Osteocyte (in vitro differentiated cells): ENCODE measurements around the gene KDM6A. TPM values are rescaled to one million over a fixed set of nuclear protein-coding genes. Genes with fewer than 3 reads are reported as not detected.

Source experiments
- DNase-seq: peaks from one replicate; pipeline ENCODE4 v3.0.0; 2021; ENCODE audit warnings: mixed read lengths; ENCODE audit not compliant: unreplicated experiment; ENCODE audit errors: extremely low spot score
- H3K27ac Mint-ChIP-seq: one replicate; pipeline ENCODE4 v1.8.0; 2021; ENCODE audit warnings: mild to moderate bottlenecking, mixed read lengths; ENCODE audit not compliant: unreplicated experiment
- H3K27me3 Mint-ChIP-seq: one replicate; pipeline ENCODE4 v1.8.0; 2021; ENCODE audit warnings: mixed read lengths; ENCODE audit not compliant: unreplicated experiment
- H3K36me3 Mint-ChIP-seq: one replicate; pipeline ENCODE4 v1.8.0; 2021; ENCODE audit warnings: mixed read lengths; ENCODE audit not compliant: unreplicated experiment
- H3K4me1 Mint-ChIP-seq: one replicate; pipeline ENCODE4 v1.8.0; 2021; ENCODE audit warnings: mixed read lengths; ENCODE audit not compliant: unreplicated experiment
- H3K4me3 Mint-ChIP-seq: one replicate; pipeline ENCODE4 v1.8.0; 2021; ENCODE audit warnings: mild to moderate bottlenecking, moderate library complexity, mixed read lengths; ENCODE audit not compliant: unreplicated experiment
- H3K9me3 Mint-ChIP-seq: one replicate; pipeline ENCODE4 v1.8.0; 2021; ENCODE audit warnings: mixed read lengths; ENCODE audit not compliant: unreplicated experiment
- total RNA-seq: library from RNA; stranded (reverse); gene quantifications from 2 replicates; pipeline ENCODE4 v1.2.1, GENCODE V29; 2021
- TF ChIP-seq, protein P1 (sequence below): fragments of 200-600 bp; sonication (generic); IDR thresholded peaks from 2 replicates; pipeline ENCODE4 v1.5.0; 2021; ENCODE audit warnings: antibody characterized with exemption, mild to moderate bottlenecking, moderate library complexity

Gene KDM6A
- total RNA-seq, 1 donor from 2014 or later, result 17.6 TPM

- Mint-ChIP-seq H3K9me3 (peaks cover 6% of the 10 kb centered on the region), H3K4me1 (no peaks in the 10 kb centered on the region), H3K4me3 (no peak overlapping the region), H3K27me3 (no peaks in the 10 kb centered on the region), H3K36me3 (peaks cover 3% of the 10 kb centered on the region), H3K27ac (no peak overlapping the region)
- TF ChIP-seq, protein P1, sequence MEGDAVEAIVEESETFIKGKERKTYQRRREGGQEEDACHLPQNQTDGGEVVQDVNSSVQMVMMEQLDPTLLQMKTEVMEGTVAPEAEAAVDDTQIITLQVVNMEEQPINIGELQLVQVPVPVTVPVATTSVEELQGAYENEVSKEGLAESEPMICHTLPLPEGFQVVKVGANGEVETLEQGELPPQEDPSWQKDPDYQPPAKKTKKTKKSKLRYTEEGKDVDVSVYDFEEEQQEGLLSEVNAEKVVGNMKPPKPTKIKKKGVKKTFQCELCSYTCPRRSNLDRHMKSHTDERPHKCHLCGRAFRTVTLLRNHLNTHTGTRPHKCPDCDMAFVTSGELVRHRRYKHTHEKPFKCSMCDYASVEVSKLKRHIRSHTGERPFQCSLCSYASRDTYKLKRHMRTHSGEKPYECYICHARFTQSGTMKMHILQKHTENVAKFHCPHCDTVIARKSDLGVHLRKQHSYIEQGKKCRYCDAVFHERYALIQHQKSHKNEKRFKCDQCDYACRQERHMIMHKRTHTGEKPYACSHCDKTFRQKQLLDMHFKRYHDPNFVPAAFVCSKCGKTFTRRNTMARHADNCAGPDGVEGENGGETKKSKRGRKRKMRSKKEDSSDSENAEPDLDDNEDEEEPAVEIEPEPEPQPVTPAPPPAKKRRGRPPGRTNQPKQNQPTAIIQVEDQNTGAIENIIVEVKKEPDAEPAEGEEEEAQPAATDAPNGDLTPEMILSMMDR, result no peak
- DNase-seq, result no peak
Observed at GRCh38 chrX:44980403-44980802, 107.4 kb downstream of the KDM6A start.

DNA sequence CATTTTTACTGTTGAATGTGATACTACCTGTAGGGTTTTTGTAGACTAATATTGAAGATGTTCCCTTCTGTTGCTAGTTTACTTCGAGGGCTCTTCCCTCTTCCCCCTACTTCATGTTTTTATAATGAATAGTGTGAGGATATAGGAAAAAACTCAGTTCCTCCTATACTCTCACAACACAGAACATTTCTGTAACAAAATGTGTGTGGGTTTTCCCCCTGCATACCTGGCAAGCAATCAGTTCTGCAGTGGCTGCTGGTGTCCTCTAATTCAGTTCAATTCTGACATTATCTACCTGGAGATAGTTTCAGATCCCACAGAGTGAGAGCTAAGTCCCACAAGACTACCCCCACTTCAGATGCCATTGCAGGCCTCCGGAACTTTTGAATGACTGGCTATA is 107.9 kb downstream of the KDM6A start:
- peaks cover 6% of the 10 kb centered on the region for H3K9me3 Mint-ChIP-seq
- no peak overlapping the region for H3K27ac Mint-ChIP-seq
- TF ChIP-seq, protein P1, result no peak
- no peaks in the 10 kb centered on the region for H3K27me3 Mint-ChIP-seq
- H3K36me3 Mint-ChIP-seq, result peaks cover 3% of the 10 kb centered on the region
- H3K4me3 Mint-ChIP-seq, result no peak overlapping the region
- DNase-seq, result no peak
- no peaks in the 10 kb centered on the region for H3K4me1 Mint-ChIP-seq

GRCh38 chrX:44989995-44990770 is 117.2 kb downstream of the KDM6A start:
- H3K9me3 Mint-ChIP-seq, result peaks cover 14% of the 10 kb centered on the region
- TF ChIP-seq, protein P1, result no peak
- no peak for DNase-seq
- no peak overlapping the region for H3K4me3 Mint-ChIP-seq
- H3K27ac Mint-ChIP-seq, result no peak overlapping the region
- peaks cover 16% of the 10 kb centered on the region for H3K36me3 Mint-ChIP-seq
- no peaks in the 10 kb centered on the region for H3K27me3 Mint-ChIP-seq
- H3K4me1 Mint-ChIP-seq, result no peaks in the 10 kb centered on the region

DNA sequence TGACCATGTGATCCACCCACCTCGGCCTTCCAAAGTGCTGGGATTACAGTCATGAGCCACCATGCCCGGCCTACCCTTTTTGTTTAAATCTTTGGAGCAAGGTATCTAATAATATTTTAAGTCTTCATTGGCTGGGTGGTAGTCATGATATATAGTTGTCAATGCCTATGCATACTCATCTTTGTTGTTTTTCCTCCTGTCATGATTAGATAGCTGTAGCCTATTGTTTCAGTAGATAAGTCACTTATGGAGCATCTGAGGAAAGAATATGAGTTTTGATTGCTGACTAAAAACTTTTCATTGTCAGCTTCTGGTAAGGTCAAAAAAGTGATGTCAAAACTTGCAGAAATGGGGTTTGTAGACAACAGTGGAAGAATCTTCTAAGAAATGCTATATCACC is 119.8 kb downstream of the KDM6A start:
- TF ChIP-seq, protein P1, result no peak
- no peak overlapping the region for H3K27ac Mint-ChIP-seq
- no peaks in the 10 kb centered on the region for H3K4me1 Mint-ChIP-seq
- H3K36me3 Mint-ChIP-seq, result peaks cover 12% of the 10 kb centered on the region
- no peak for DNase-seq
- no peaks in the 10 kb centered on the region for H3K27me3 Mint-ChIP-seq
- H3K9me3 Mint-ChIP-seq, result peaks cover 14% of the 10 kb centered on the region
- H3K4me3 Mint-ChIP-seq, result no peak overlapping the region

DNA sequence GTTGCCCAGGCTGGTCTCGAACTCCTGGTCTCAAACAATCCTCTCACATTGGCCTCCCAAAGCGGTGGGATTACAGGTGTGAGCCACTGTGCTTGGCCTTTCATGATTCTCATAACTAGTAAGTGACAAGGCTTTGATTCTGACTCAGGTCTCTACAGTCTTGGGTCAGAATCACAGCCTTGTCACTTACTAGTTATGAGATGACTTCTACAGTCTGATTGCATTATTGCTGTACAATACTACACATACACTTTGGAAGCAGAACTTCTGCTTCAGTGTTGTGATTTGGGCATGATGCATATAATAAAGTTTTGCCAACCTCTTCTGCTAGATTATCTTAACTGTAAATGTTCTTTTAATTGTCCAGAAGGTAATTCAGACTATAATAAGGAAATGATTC is 123.3 kb downstream of the KDM6A start:
- H3K36me3 Mint-ChIP-seq, result no peaks in the 10 kb centered on the region
- H3K27me3 Mint-ChIP-seq, result no peaks in the 10 kb centered on the region
- peaks cover 7% of the 10 kb centered on the region for H3K4me1 Mint-ChIP-seq
- no peak for DNase-seq
- H3K27ac Mint-ChIP-seq, result no peak overlapping the region
- no peak overlapping the region for H3K4me3 Mint-ChIP-seq
- TF ChIP-seq, protein P1, result no peak
- peaks cover 4% of the 10 kb centered on the region for H3K9me3 Mint-ChIP-seq
